Neural progenitor cell (in vitro differentiated cells): ENCODE data around the gene GABRB2.

Experiments used
- CTCF ChIP-seq: fragments of 200-600 bp; sonication (generic); IDR thresholded peaks from 2 replicates; pipeline ENCODE4 v1.5.1; 2017; ENCODE audit warnings: antibody characterized with exemption, mild to moderate bottlenecking
- EZH2 ChIP-seq: fragments of 200-600 bp; sonication (generic); IDR thresholded peaks from 2 replicates; pipeline ENCODE4 v1.6.1; 2017; ENCODE audit warnings: antibody characterized with exemption, mild to moderate bottlenecking, moderate library complexity

- no peak for TF ChIP-seq CTCF
- no peak for TF ChIP-seq EZH2
Measured at GRCh38 chr5:161446655-161447054, 99.9 kb downstream of the GABRB2 start.
